ENCODE data around the gene PPP1R3G. TPM values are rescaled to one million over a fixed set of nuclear protein-coding genes. Genes with fewer than 3 reads are reported as not detected.

PPP1R3G gene
- total RNA-seq, 6 experiments from 2014 or later: 0.55 to 1.6 (median 1.4) TPM

DNA sequence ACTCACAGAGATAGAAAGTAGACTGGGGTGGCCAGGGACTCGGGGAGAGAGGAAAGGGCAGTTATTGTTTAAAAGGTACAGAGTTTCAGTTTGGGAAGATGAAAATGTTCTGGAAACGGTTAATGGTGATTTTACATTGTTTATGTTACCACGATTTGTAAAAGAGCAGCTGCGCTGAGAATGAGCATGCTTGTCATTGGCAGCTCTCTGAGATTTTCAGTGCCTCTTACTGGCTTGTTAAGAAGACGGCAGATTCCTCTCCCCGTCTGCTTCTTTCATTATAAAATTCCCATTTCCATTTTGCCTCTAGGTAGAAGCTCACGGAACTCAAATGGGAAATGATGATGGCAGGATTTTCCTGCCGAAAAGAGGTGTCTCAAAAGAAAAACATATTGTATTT, 39.7 kb upstream of the PPP1R3G start:
- no peak overlapping the region for H3K27ac Mint-ChIP-seq
- no peaks in the 10 kb centered on the region; the same call in none of the 2 replicates for H3K27me3 Mint-ChIP-seq (ENCODE audit: insufficient read depth)
- no peak for DNase-seq
- peaks cover 17% of the 10 kb centered on the region for H3K36me3 Mint-ChIP-seq (ENCODE audit: low read depth)
- H3K4me3 Mint-ChIP-seq: peak overlapping the region; percentile 36; the same call in 1 of the 2 replicates
- H3K9me3 Mint-ChIP-seq: peaks cover 6% of the 10 kb centered on the region
- peaks cover 13% of the 10 kb centered on the region for H3K4me1 Mint-ChIP-seq (ENCODE audit: low read depth)
- TF ChIP-seq, protein P1, sequence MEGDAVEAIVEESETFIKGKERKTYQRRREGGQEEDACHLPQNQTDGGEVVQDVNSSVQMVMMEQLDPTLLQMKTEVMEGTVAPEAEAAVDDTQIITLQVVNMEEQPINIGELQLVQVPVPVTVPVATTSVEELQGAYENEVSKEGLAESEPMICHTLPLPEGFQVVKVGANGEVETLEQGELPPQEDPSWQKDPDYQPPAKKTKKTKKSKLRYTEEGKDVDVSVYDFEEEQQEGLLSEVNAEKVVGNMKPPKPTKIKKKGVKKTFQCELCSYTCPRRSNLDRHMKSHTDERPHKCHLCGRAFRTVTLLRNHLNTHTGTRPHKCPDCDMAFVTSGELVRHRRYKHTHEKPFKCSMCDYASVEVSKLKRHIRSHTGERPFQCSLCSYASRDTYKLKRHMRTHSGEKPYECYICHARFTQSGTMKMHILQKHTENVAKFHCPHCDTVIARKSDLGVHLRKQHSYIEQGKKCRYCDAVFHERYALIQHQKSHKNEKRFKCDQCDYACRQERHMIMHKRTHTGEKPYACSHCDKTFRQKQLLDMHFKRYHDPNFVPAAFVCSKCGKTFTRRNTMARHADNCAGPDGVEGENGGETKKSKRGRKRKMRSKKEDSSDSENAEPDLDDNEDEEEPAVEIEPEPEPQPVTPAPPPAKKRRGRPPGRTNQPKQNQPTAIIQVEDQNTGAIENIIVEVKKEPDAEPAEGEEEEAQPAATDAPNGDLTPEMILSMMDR (IDR thresholded peaks at IDR 0.05): no peak

DNA sequence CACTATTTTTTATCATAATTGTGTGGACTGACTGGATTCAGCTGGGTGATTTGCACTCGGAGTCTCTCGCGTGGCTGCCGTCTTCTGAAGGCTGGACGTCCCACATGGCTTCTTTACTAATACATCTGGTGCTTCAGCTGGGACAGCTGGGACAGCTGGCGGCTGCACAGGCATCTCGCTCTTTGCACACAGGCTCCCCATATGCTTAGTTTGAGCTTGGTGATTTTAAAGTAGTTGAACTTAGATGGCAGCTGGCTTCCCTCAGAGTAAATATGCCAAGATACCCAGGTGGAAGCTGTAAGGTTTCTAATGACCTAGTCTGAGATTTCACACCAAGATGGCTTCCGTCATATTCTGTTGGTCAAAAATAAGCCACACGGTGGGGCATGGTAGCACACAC, 38.7 kb upstream of the PPP1R3G start:
- no peak for DNase-seq
- peaks cover 16% of the 10 kb centered on the region for H3K9me3 Mint-ChIP-seq
- no peak overlapping the region for H3K4me3 Mint-ChIP-seq
- TF ChIP-seq, protein P1 (IDR thresholded peaks at IDR 0.05): no peak
- H3K4me1 Mint-ChIP-seq (ENCODE audit: low read depth): peaks cover 13% of the 10 kb centered on the region
- H3K27ac Mint-ChIP-seq: no peak overlapping the region
- H3K36me3 Mint-ChIP-seq (ENCODE audit: low read depth): peaks cover 28% of the 10 kb centered on the region
- no peaks in the 10 kb centered on the region; the same call in 1 of the 2 replicates for H3K27me3 Mint-ChIP-seq (ENCODE audit: insufficient read depth)

DNA sequence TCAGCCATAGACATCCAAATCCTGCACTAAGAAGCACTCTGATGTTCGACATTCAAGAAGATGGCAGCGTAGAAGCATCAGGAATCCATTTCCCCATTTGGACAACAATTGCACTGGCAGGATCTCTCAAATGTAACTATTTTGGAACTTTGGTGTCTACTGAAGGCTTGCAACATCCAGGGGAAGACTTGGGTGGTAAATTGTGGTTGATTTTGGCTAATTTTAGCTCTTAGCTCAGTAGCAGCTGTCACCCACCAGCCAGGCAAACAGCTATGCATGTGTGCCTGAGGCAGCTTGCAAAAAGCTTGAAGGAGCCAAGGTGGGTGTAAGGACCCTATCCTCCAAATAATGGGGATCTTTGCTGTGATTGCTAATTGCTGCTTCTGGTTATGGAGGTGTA, 35.1 kb upstream of the PPP1R3G start:
- no peak overlapping the region for H3K4me3 Mint-ChIP-seq
- H3K27ac Mint-ChIP-seq: no peak overlapping the region
- H3K36me3 Mint-ChIP-seq (ENCODE audit: low read depth): peaks cover 25% of the 10 kb centered on the region
- H3K4me1 Mint-ChIP-seq (ENCODE audit: low read depth): peaks cover 38% of the 10 kb centered on the region
- H3K27me3 Mint-ChIP-seq (ENCODE audit: insufficient read depth): no peaks in the 10 kb centered on the region; the same call in 1 of the 2 replicates
- TF ChIP-seq, protein P1 (IDR thresholded peaks at IDR 0.05): no peak
- H3K9me3 Mint-ChIP-seq: peaks cover 21% of the 10 kb centered on the region
- no peak for DNase-seq

DNA sequence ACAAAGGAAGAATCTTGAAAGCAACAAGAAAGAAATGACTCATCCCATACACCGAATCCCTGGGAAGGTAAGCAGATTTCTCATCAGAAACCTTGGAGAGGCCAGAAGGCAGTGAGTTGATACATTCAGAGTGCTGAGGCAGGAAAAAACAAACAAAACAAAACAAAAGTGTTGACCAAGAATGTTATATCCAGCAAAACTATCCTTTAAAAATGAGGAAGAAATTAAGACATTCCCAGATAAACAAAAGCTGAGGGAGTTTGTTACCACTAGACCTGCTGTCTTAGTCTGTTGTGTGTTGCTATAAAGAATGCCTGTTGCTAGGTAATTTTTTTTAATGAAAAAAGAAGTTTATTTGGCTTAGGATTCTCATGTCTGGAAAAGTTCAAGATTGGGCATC, 33.7 kb upstream of the PPP1R3G start:
- no peaks in the 10 kb centered on the region; the same call in 1 of the 2 replicates for H3K27me3 Mint-ChIP-seq (ENCODE audit: insufficient read depth)
- TF ChIP-seq, protein P1 (IDR thresholded peaks at IDR 0.05): no peak
- peaks cover 33% of the 10 kb centered on the region for H3K4me1 Mint-ChIP-seq (ENCODE audit: low read depth)
- H3K4me3 Mint-ChIP-seq: no peak overlapping the region
- DNase-seq: no peak
- H3K9me3 Mint-ChIP-seq: peaks cover 21% of the 10 kb centered on the region
- H3K27ac Mint-ChIP-seq: no peak overlapping the region
- peaks cover 17% of the 10 kb centered on the region for H3K36me3 Mint-ChIP-seq (ENCODE audit: low read depth)

DNA sequence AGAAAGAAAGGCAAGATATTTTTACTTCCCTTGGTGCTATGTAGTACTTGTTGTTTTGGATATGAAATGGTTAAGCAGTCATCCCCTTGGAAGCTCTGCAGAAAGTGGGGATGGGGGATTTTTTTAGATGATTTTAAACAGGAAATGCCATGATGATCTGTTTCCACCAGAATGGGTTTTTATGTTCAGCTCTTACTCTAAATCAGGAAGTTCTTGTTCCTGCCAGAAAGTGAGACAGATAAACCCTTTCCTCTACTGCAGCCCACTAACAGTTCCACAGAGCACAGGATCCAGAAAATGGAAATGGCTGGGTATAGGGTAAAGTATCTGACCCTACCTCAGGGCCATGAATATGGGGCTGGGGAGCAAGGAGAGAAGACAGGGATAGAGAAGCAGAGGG, 32.1 kb upstream of the PPP1R3G start:
- Mint-ChIP-seq H3K36me3 (ENCODE audit: low read depth) (peaks cover 17% of the 10 kb centered on the region), H3K4me3 (peak overlapping the region; percentile 84), H3K4me1 (ENCODE audit: low read depth) (peaks cover 35% of the 10 kb centered on the region), H3K27ac (peak overlapping the region; percentile 70; the same call in 1 of the 2 replicates), H3K27me3 (ENCODE audit: insufficient read depth) (peaks cover under 1% of the 10 kb centered on the region), H3K9me3 (peaks cover 21% of the 10 kb centered on the region)
- TF ChIP-seq, protein P1 (IDR thresholded peaks at IDR 0.05): no peak
- no peak for DNase-seq

DNA sequence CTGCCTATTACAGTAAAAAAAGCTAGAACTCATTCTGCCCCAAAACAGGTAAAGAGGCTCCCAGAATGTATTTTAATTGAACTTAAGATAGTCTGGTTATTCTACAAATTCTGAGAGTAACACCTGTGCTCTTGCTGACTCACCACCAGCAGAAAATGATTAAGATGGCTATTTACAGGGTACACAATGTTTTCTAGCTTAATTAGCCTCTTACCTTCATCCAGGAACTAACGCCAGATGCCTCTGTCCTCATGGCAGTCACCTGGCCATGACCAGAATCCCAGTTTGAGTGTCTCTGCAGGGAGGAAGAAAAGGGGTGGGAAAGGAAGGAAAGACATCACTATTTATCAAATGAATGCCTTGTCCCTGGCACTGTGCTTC, 31.3 kb upstream of the PPP1R3G start:
- Mint-ChIP-seq H3K36me3 (ENCODE audit: low read depth) (peaks cover 17% of the 10 kb centered on the region), H3K4me1 (ENCODE audit: low read depth) (peaks cover 43% of the 10 kb centered on the region), H3K4me3 (peak overlapping the region; percentile 84), H3K27me3 (ENCODE audit: insufficient read depth) (peaks cover 4% of the 10 kb centered on the region), H3K27ac (peak overlapping the region; percentile 84), H3K9me3 (peaks cover 21% of the 10 kb centered on the region)
- TF ChIP-seq, protein P1 (IDR thresholded peaks at IDR 0.05): no peak
- no peak for DNase-seq

Measured in HFFc6 (cell line).